Measurements from ENCODE around the gene MAP4K1. TPM values are rescaled to one million over a fixed set of nuclear protein-coding genes. Genes with fewer than 3 reads are reported as not detected.

MAP4K1 gene
- polyA plus RNA-seq, 3 donors, result 19.8 to 41.3 (median 22.4) TPM

DNA sequence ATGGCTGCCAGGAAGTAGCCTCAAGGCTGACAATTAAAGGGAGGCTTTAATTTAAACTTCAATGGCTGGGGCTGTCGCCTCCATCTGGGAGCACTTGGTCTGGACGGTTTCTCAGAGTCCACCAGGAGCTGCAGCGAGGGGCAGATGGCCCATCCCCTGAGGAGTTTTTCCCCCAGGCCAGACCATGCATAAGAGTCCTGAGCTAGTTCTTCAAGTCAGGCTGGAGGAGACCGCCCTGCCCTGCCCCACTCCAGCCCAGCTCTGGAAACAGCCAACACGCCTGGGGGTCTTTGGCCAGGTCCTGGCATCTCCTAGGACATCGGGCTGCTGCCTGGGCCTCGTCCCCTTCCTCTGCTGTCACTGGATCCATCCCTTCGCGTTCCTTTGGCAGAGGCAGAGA lies 24.4 kb upstream of the MAP4K1 start:
- H3K9me3 Mint-ChIP-seq, result no peaks in the 10 kb centered on the region
- no peak for TF ChIP-seq CTCF (IDR thresholded peaks at IDR 0.05)
- WGBS (ENCODE audit: insufficient coverage), result 98% methylated on average over 7 of the region's 9 CpGs
- H3K27ac Mint-ChIP-seq, result peak overlapping the region in 1 of 7 donors; percentile 56
- intact Hi-C loops (cut with micrococcal nuclease), result no loop called here
- peaks cover 0 to 3% of the 10 kb centered on the region in 2 donors for H3K4me1 ChIP-seq (ENCODE audit: control insufficient read depth in 1 of 2, insufficient read depth in 2 of 2, low read length in 2 of 2)
- H3K4me2 ChIP-seq (replicated peaks; ENCODE audit: extremely low read depth, low read length, poor library complexity, severe bottlenecking), result no peak overlapping the region
- H3K9ac ChIP-seq (ENCODE audit: insufficient read depth, low read length, poor library complexity, severe bottlenecking), result no peak overlapping the region
- H4K20me1 ChIP-seq (ENCODE audit: insufficient read depth, low read length), result peaks cover 1% of the 10 kb centered on the region
- no peaks in the 10 kb centered on the region for H3K27me3 ChIP-seq (ENCODE audit: control insufficient read depth in 2 of 2, insufficient read depth in 2 of 2, low read length in 2 of 2)
- no peak overlapping the region for H2AFZ ChIP-seq (ENCODE audit: insufficient read depth, low read depth, low read length, poor library complexity, severe bottlenecking)
- no peak overlapping the region for H3K27ac ChIP-seq (ENCODE audit: low read depth in 1 of 2, low read length in 2 of 2)
- H3K9me3 ChIP-seq (replicated peaks in 1 of 2; ENCODE audit: control insufficient read depth in 1 of 2, insufficient read depth in 1 of 2, low read length in 2 of 2), result no peaks in the 10 kb centered on the region
- no peaks in the 10 kb centered on the region for H3K79me2 ChIP-seq (ENCODE audit: insufficient read depth, low read length)
- H3K4me1 Mint-ChIP-seq, result peaks cover 11% of the 10 kb centered on the region
- H3K36me3 Mint-ChIP-seq, result peaks cover 0 to 11% of the 10 kb centered on the region in 2 donors
- H3K27me3 Mint-ChIP-seq (ENCODE audit: low read depth in 3 of 3), result peaks cover 0 to 2% (median 0%) of the 10 kb centered on the region in 3 donors
- no peak for DNase-seq
- peaks cover 4 to 7% of the 10 kb centered on the region in 2 donors for H3K36me3 ChIP-seq (replicated peaks in 1 of 2; ENCODE audit: control insufficient read depth in 1 of 2, insufficient read depth in 2 of 2, low read length in 2 of 2)
- no peak overlapping the region for H3K4me3 ChIP-seq (replicated peaks in 1 of 3; ENCODE audit: low read depth in 2 of 3, low read length in 3 of 3)
- H3K4me3 Mint-ChIP-seq, result no peak overlapping the region

- Histone ChIP-seq H2AFZ (ENCODE audit: insufficient read depth, low read depth, low read length, poor library complexity, severe bottlenecking) (no peak overlapping the region), H3K4me3 (replicated peaks in 1 of 3; ENCODE audit: low read depth in 2 of 3, low read length in 3 of 3) (no peak overlapping the region), H3K4me2 (replicated peaks; ENCODE audit: extremely low read depth, low read length, poor library complexity, severe bottlenecking) (no peak overlapping the region), H3K79me2 (ENCODE audit: insufficient read depth, low read length) (no peaks in the 10 kb centered on the region), H3K9ac (ENCODE audit: insufficient read depth, low read length, poor library complexity, severe bottlenecking) (no peak overlapping the region), H3K27ac (ENCODE audit: low read depth in 1 of 2, low read length in 2 of 2) (no peak overlapping the region), H3K4me1 (ENCODE audit: control insufficient read depth in 1 of 2, insufficient read depth in 2 of 2, low read length in 2 of 2) (peaks cover 10 to 17% of the 10 kb centered on the region in 2 donors), H3K36me3 (replicated peaks in 1 of 2; ENCODE audit: control insufficient read depth in 1 of 2, insufficient read depth in 2 of 2, low read length in 2 of 2) (peaks cover 17 to 23% of the 10 kb centered on the region in 2 donors), H3K27me3 (ENCODE audit: control insufficient read depth in 2 of 2, insufficient read depth in 2 of 2, low read length in 2 of 2) (no peaks in the 10 kb centered on the region), H3K9me3 (replicated peaks in 1 of 2; ENCODE audit: control insufficient read depth in 1 of 2, insufficient read depth in 1 of 2, low read length in 2 of 2) (no peaks in the 10 kb centered on the region), H4K20me1 (ENCODE audit: insufficient read depth, low read length) (peaks cover 9% of the 10 kb centered on the region)
- no peaks in the 10 kb centered on the region for H3K9me3 Mint-ChIP-seq
- WGBS (ENCODE audit: insufficient coverage), result 94% methylated on average over 3 of the region's 4 CpGs
- no peak for DNase-seq
- no peak overlapping the region for H3K4me3 Mint-ChIP-seq
- H3K27me3 Mint-ChIP-seq (ENCODE audit: low read depth in 3 of 3), result peaks cover 0 to 2% (median 0%) of the 10 kb centered on the region in 3 donors
- peaks cover 10 to 28% of the 10 kb centered on the region in 2 donors for H3K36me3 Mint-ChIP-seq
- H3K4me1 Mint-ChIP-seq, result peaks cover 25% of the 10 kb centered on the region
- H3K27ac Mint-ChIP-seq, result no peak overlapping the region
- intact Hi-C loops (cut with micrococcal nuclease), result no loop called here
- no peak for TF ChIP-seq CTCF (IDR thresholded peaks at IDR 0.05)
Observed at GRCh38 chr19:38640368-38640767, 22.6 kb upstream of the MAP4K1 start.

Measured in CD14-positive monocyte (primary cell).